ENCODE measurements around the gene ERVMER34-1. TPM values are rescaled to one million over a fixed set of nuclear protein-coding genes. Genes with fewer than 3 reads are reported as not detected.

ERVMER34-1 gene
- total RNA-seq, 1 donor from 2014 or later: 3.2 TPM

- H3K27me3 Mint-ChIP-seq: peaks cover 11% of the 10 kb centered on the region
- H3K4me3 Mint-ChIP-seq (ENCODE audit: low read depth): no peak overlapping the region
These were observed 42.1 kb downstream of the ERVMER34-1 start for GRCh38 chr4:52709155-52709554.

GRCh38 chr4:52704661-52705060 lies 46.6 kb downstream of the ERVMER34-1 start:
- no peaks in the 10 kb centered on the region for H3K9me3 Mint-ChIP-seq (ENCODE audit: low read depth)
- TF ChIP-seq, protein P1, sequence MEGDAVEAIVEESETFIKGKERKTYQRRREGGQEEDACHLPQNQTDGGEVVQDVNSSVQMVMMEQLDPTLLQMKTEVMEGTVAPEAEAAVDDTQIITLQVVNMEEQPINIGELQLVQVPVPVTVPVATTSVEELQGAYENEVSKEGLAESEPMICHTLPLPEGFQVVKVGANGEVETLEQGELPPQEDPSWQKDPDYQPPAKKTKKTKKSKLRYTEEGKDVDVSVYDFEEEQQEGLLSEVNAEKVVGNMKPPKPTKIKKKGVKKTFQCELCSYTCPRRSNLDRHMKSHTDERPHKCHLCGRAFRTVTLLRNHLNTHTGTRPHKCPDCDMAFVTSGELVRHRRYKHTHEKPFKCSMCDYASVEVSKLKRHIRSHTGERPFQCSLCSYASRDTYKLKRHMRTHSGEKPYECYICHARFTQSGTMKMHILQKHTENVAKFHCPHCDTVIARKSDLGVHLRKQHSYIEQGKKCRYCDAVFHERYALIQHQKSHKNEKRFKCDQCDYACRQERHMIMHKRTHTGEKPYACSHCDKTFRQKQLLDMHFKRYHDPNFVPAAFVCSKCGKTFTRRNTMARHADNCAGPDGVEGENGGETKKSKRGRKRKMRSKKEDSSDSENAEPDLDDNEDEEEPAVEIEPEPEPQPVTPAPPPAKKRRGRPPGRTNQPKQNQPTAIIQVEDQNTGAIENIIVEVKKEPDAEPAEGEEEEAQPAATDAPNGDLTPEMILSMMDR (IDR thresholded peaks at IDR 0.05; ENCODE audit: unreplicated experiment): no peak
- H3K36me3 Mint-ChIP-seq (ENCODE audit: insufficient read depth): no peaks in the 10 kb centered on the region
- DNase-seq (ENCODE audit: low spot score, unreplicated experiment): no peak
- H3K27ac Mint-ChIP-seq: no peak overlapping the region
- H3K4me3 Mint-ChIP-seq (ENCODE audit: low read depth): no peak overlapping the region
- peaks cover 6% of the 10 kb centered on the region for H3K27me3 Mint-ChIP-seq
- H3K4me1 Mint-ChIP-seq (ENCODE audit: low read depth): peaks cover 1% of the 10 kb centered on the region

More at GRCh38 chr4:52709155-52709554, 42.1 kb downstream of the ERVMER34-1 start:
- Mint-ChIP-seq H3K4me1 (ENCODE audit: low read depth) (peaks cover 12% of the 10 kb centered on the region), H3K27ac (no peak overlapping the region), H3K9me3 (ENCODE audit: low read depth) (no peaks in the 10 kb centered on the region), H3K36me3 (ENCODE audit: insufficient read depth) (peaks cover 8% of the 10 kb centered on the region)
- DNase-seq (ENCODE audit: low spot score, unreplicated experiment): no peak
- TF ChIP-seq, protein P1 (IDR thresholded peaks at IDR 0.05; ENCODE audit: unreplicated experiment): no peak

DNA sequence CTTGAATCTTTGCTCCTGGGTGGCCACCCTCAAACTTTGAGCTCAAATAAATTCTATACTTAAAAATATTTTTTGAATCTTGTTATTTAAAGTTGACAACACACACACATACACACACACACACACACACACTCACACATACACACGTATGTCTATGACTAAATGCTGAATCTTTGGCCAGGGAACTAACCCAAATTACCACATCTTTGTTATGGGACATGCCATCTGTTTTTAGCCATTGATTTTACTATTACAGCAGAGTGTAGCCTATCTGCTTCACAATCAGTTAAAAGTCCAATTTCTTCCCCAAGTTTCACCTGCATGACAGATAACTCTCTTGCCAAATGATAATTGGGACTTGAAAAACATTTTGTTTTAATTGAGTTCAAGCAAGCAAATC lies 47.1 kb downstream of the ERVMER34-1 start:
- Mint-ChIP-seq H3K36me3 (ENCODE audit: insufficient read depth) (no peaks in the 10 kb centered on the region), H3K27ac (no peak overlapping the region), H3K4me3 (ENCODE audit: low read depth) (no peak overlapping the region), H3K9me3 (ENCODE audit: low read depth) (no peaks in the 10 kb centered on the region), H3K27me3 (peaks cover under 1% of the 10 kb centered on the region), H3K4me1 (ENCODE audit: low read depth) (peaks cover 1% of the 10 kb centered on the region)
- TF ChIP-seq, protein P1 (IDR thresholded peaks at IDR 0.05; ENCODE audit: unreplicated experiment): no peak
- no peak for DNase-seq (ENCODE audit: low spot score, unreplicated experiment)

GRCh38 chr4:52701207-52701606 lies 50.0 kb downstream of the ERVMER34-1 start:
- Mint-ChIP-seq H3K36me3 (ENCODE audit: insufficient read depth) (no peaks in the 10 kb centered on the region), H3K27ac (no peak overlapping the region), H3K4me1 (ENCODE audit: low read depth) (peaks cover 1% of the 10 kb centered on the region), H3K4me3 (ENCODE audit: low read depth) (no peak overlapping the region), H3K9me3 (ENCODE audit: low read depth) (no peaks in the 10 kb centered on the region), H3K27me3 (no peaks in the 10 kb centered on the region)
- TF ChIP-seq, protein P1 (IDR thresholded peaks at IDR 0.05; ENCODE audit: unreplicated experiment): no peak
- DNase-seq (ENCODE audit: low spot score, unreplicated experiment): no peak

- Mint-ChIP-seq H3K4me1 (ENCODE audit: low read depth) (no peaks in the 10 kb centered on the region), H3K9me3 (ENCODE audit: low read depth) (peaks cover 16% of the 10 kb centered on the region), H3K27me3 (no peaks in the 10 kb centered on the region), H3K36me3 (ENCODE audit: insufficient read depth) (no peaks in the 10 kb centered on the region), H3K4me3 (ENCODE audit: low read depth) (no peak overlapping the region), H3K27ac (no peak overlapping the region)
- TF ChIP-seq, protein P1 (IDR thresholded peaks at IDR 0.05; ENCODE audit: unreplicated experiment): no peak
- no peak for DNase-seq (ENCODE audit: low spot score, unreplicated experiment)
These were observed 56.3 kb downstream of the ERVMER34-1 start for GRCh38 chr4:52694936-52695335.

All from progenitor cell of endocrine pancreas (in vitro differentiated cells).